GM21786 (cell line): ENCODE measurements around the gene STRADA.

Source experiments
- ATAC-seq: cut with Tn5 transposase; IDR thresholded peaks from one replicate; pipeline ENCODE4 v1.9.1; 2021; ENCODE audit not compliant: unreplicated experiment

STRADA gene

GRCh38 chr17:63741408-63742173, at the start of gene STRADA:
TSS of gene STRADA (minus strand) at chr17:63741799. CDS start at chr17:63728369, 13,430 bp downstream.
- ATAC-seq: peak; percentile 92

GRCh38 chr17:63790057-63790456, 48.5 kb upstream of the STRADA start:
- ATAC-seq: no peak

GRCh38 chr17:63786971-63787711, 45.5 kb upstream of the STRADA start:
- no peak for ATAC-seq

GRCh38 chr17:63786117-63786516, 44.5 kb upstream of the STRADA start:
- ATAC-seq: no peak

GRCh38 chr17:63785556-63785955, 44.0 kb upstream of the STRADA start:
- ATAC-seq: no peak

GRCh38 chr17:63783522-63783921, 41.9 kb upstream of the STRADA start:
- ATAC-seq: no peak

GRCh38 chr17:63780928-63781327, 39.3 kb upstream of the STRADA start:
- no peak for ATAC-seq

GRCh38 chr17:63780507-63780906, 38.9 kb upstream of the STRADA start:
- ATAC-seq: no peak

GRCh38 chr17:63775420-63775819, 33.8 kb upstream of the STRADA start:
- ATAC-seq: no peak

- ATAC-seq: no peak
Observed at GRCh38 chr17:63774969-63775265, 33.3 kb upstream of the STRADA start.

- ATAC-seq: peak; percentile 0
Observed at GRCh38 chr17:63774141-63774968, 32.8 kb upstream of the STRADA start, which contains the start of gene DDX42. TSS of gene DDX42 (plus strand) at chr17:63774170. CDS start at chr17:63787050, 12,880 bp downstream.

- peak; percentile 86 for ATAC-seq
Observed at GRCh38 chr17:63773272-63774140, 31.9 kb upstream of the STRADA start, which contains the start of gene CCDC47. TSS of gene CCDC47 (minus strand) at chr17:63773597. CDS start at chr17:63766175, 7,422 bp downstream.

GRCh38 chr17:63772801-63773271, 31.2 kb upstream of the STRADA start:
- no peak for ATAC-seq

GRCh38 chr17:63768433-63768832, 26.8 kb upstream of the STRADA start:
- no peak for ATAC-seq

- no peak for ATAC-seq
Observed at GRCh38 chr17:63766754-63767153, 25.2 kb upstream of the STRADA start.

GRCh38 chr17:63764716-63765115, 23.1 kb upstream of the STRADA start:
- ATAC-seq: no peak

GRCh38 chr17:63762161-63763078, 20.8 kb upstream of the STRADA start:
- no peak for ATAC-seq

- ATAC-seq: no peak
Observed at GRCh38 chr17:63760771-63761539, 19.4 kb upstream of the STRADA start.
